ENCODE measurements around the gene BUB1B.

Gene BUB1B

GRCh38 chr15:40269604-40270003 is 108.7 kb downstream of the BUB1B start:
- H3K36me3 Mint-ChIP-seq (ENCODE audit: low read depth), result no peaks in the 10 kb centered on the region
- no peak overlapping the region for H3K4me3 Mint-ChIP-seq
- peaks cover 6% of the 10 kb centered on the region for H3K27me3 Mint-ChIP-seq
- H3K4me1 Mint-ChIP-seq (ENCODE audit: low read depth), result peaks cover 11% of the 10 kb centered on the region
- intact Hi-C loops (cut with micrococcal nuclease), result no loop called here
- no peaks in the 10 kb centered on the region for H3K9me3 Mint-ChIP-seq
- H3K27ac Mint-ChIP-seq, result peak overlapping the region; percentile 0

- Mint-ChIP-seq H3K9me3 (no peaks in the 10 kb centered on the region), H3K27ac (peak overlapping the region; percentile 0), H3K36me3 (ENCODE audit: low read depth) (no peaks in the 10 kb centered on the region), H3K4me1 (ENCODE audit: low read depth) (peaks cover 16% of the 10 kb centered on the region), H3K4me3 (no peak overlapping the region), H3K27me3 (peaks cover 2% of the 10 kb centered on the region)
- intact Hi-C loops (cut with micrococcal nuclease), result no loop called here
Measured at GRCh38 chr15:40270246-40270995, 109.6 kb downstream of the BUB1B start.
